ENCODE measurements around the gene SEPTIN7.

DNA sequence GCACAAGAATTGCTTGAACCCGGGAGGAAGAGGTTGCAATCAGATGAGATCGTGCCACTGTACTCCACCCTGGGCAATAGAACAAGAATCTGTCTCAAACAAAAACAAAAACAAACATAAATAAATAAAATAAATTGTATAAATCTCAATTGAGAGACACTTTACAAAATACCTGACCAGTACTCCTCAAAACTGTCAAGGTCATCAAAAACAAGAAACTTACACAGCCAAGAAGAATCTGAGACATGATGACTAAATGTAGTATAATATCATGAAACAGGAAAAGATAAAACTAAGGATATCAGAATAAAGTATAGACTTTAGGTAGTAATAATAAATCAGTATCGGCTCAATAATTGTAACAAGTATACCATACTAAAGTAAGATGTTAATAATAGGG is 26.9 kb upstream of the SEPTIN7 start:
- TF ChIP-seq ZNF629 (CRISPR knock-in tag; conservative IDR thresholded peaks at IDR 0.05) (no peak), TGIF2 (CRISPR knock-in tag; IDR thresholded peaks at IDR 0.05) (no peak), SMARCE1 (IDR thresholded peaks at IDR 0.05; ENCODE audit: borderline replicate concordance) (no peak), CEBPB (IDR thresholded peaks at IDR 0.05; ENCODE audit: borderline replicate concordance, low read depth, low read length) (no peak), ZNF782 (CRISPR knock-in tag; IDR thresholded peaks at IDR 0.05; ENCODE audit: borderline replicate concordance) (no peak), FOXK2 (IDR thresholded peaks at IDR 0.05) (no peak), ZSCAN25 (CRISPR knock-in tag; IDR thresholded peaks at IDR 0.05) (no peak), ZNF7 (CRISPR knock-in tag; IDR thresholded peaks at IDR 0.05) (no peak)
- TF ChIP-seq, protein P1, sequence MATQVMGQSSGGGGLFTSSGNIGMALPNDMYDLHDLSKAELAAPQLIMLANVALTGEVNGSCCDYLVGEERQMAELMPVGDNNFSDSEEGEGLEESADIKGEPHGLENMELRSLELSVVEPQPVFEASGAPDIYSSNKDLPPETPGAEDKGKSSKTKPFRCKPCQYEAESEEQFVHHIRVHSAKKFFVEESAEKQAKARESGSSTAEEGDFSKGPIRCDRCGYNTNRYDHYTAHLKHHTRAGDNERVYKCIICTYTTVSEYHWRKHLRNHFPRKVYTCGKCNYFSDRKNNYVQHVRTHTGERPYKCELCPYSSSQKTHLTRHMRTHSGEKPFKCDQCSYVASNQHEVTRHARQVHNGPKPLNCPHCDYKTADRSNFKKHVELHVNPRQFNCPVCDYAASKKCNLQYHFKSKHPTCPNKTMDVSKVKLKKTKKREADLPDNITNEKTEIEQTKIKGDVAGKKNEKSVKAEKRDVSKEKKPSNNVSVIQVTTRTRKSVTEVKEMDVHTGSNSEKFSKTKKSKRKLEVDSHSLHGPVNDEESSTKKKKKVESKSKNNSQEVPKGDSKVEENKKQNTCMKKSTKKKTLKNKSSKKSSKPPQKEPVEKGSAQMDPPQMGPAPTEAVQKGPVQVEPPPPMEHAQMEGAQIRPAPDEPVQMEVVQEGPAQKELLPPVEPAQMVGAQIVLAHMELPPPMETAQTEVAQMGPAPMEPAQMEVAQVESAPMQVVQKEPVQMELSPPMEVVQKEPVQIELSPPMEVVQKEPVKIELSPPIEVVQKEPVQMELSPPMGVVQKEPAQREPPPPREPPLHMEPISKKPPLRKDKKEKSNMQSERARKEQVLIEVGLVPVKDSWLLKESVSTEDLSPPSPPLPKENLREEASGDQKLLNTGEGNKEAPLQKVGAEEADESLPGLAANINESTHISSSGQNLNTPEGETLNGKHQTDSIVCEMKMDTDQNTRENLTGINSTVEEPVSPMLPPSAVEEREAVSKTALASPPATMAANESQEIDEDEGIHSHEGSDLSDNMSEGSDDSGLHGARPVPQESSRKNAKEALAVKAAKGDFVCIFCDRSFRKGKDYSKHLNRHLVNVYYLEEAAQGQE (IDR thresholded peaks at IDR 0.05; ENCODE audit: borderline replicate concordance in 1 of 2, low read depth in 1 of 2, low read length in 2 of 2), result no peak
- TF ChIP-seq, protein P2, sequence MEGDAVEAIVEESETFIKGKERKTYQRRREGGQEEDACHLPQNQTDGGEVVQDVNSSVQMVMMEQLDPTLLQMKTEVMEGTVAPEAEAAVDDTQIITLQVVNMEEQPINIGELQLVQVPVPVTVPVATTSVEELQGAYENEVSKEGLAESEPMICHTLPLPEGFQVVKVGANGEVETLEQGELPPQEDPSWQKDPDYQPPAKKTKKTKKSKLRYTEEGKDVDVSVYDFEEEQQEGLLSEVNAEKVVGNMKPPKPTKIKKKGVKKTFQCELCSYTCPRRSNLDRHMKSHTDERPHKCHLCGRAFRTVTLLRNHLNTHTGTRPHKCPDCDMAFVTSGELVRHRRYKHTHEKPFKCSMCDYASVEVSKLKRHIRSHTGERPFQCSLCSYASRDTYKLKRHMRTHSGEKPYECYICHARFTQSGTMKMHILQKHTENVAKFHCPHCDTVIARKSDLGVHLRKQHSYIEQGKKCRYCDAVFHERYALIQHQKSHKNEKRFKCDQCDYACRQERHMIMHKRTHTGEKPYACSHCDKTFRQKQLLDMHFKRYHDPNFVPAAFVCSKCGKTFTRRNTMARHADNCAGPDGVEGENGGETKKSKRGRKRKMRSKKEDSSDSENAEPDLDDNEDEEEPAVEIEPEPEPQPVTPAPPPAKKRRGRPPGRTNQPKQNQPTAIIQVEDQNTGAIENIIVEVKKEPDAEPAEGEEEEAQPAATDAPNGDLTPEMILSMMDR (CRISPR knock-in tag; IDR thresholded peaks at IDR 0.05), result no peak
- TF ChIP-seq, protein P3, sequence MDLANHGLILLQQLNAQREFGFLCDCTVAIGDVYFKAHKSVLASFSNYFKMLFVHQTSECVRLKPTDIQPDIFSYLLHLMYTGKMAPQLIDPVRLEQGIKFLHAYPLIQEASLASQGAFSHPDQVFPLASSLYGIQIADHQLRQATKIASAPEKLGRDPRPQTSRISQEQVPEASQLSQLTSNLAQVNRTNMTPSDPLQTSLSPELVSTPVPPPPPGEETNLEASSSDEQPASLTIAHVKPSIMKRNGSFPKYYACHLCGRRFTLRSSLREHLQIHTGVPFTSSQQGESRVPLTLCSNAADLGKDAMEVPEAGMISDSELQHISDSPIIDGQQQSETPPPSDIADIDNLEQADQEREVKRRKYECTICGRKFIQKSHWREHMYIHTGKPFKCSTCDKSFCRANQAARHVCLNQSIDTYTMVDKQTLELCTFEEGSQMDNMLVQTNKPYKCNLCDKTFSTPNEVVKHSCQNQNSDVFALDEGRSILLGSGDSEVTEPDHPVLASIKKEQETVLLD (CRISPR knock-in tag; IDR thresholded peaks at IDR 0.05; ENCODE audit: low read depth), result no peak
- TF ChIP-seq, protein P4, sequence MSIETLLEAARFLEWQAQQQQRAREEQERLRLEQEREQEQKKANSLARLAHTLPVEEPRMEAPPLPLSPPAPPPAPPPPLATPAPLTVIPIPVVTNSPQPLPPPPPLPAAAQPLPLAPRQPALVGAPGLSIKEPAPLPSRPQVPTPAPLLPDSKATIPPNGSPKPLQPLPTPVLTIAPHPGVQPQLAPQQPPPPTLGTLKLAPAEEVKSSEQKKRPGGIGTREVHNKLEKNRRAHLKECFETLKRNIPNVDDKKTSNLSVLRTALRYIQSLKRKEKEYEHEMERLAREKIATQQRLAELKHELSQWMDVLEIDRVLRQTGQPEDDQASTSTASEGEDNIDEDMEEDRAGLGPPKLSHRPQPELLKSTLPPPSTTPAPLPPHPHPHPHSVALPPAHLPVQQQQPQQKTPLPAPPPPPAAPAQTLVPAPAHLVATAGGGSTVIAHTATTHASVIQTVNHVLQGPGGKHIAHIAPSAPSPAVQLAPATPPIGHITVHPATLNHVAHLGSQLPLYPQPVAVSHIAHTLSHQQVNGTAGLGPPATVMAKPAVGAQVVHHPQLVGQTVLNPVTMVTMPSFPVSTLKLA (IDR thresholded peaks at IDR 0.05), result no peak

All from HepG2 (cell line).